ENCODE measurements around the gene NOP10.

GRCh38 chr15:34327906-34328305, 15.0 kb downstream of the NOP10 start:
- no peak for TF ChIP-seq EZH2 (IDR thresholded peaks at IDR 0.05; ENCODE audit: low read length, missing control alignments)
- TF ChIP-seq, protein P1, sequence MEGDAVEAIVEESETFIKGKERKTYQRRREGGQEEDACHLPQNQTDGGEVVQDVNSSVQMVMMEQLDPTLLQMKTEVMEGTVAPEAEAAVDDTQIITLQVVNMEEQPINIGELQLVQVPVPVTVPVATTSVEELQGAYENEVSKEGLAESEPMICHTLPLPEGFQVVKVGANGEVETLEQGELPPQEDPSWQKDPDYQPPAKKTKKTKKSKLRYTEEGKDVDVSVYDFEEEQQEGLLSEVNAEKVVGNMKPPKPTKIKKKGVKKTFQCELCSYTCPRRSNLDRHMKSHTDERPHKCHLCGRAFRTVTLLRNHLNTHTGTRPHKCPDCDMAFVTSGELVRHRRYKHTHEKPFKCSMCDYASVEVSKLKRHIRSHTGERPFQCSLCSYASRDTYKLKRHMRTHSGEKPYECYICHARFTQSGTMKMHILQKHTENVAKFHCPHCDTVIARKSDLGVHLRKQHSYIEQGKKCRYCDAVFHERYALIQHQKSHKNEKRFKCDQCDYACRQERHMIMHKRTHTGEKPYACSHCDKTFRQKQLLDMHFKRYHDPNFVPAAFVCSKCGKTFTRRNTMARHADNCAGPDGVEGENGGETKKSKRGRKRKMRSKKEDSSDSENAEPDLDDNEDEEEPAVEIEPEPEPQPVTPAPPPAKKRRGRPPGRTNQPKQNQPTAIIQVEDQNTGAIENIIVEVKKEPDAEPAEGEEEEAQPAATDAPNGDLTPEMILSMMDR (conservative IDR thresholded peaks at IDR 0.05 in 1 of 2, IDR thresholded peaks at IDR 0.05 in 1 of 2; ENCODE audit: low read depth in 1 of 2, low read length in 2 of 2), result no peak

Data from fibroblast of lung (primary cell).